GM18499 (cell line): ENCODE measurements around the gene CACNA1C.

Source experiments
- ATAC-seq: cut with Tn5 transposase; IDR thresholded peaks from one replicate; pipeline ENCODE4 v1.9.1; 2021; ENCODE audit warnings: moderate number of reproducible peaks; ENCODE audit not compliant: insufficient read depth, unreplicated experiment

CACNA1C gene

GRCh38 chr12:2052826-2053678 lies at the start of gene CACNA1C:
Gene CACNA1C (plus strand): TSS chr12:2052987. CDS start chr12:2053563, 576 bp downstream.
- no peak for ATAC-seq

GRCh38 chr12:2003676-2004112 lies 49.1 kb upstream of the CACNA1C start:
- no peak for ATAC-seq

- ATAC-seq = peak; percentile 77
Measured at GRCh38 chr12:2004113-2004929, 48.5 kb upstream of the CACNA1C start, which contains the start of gene DCP1B. Gene DCP1B (minus strand): TSS chr12:2004457. CDS start chr12:2004431, 26 bp downstream.

- no peak for ATAC-seq
Measured at GRCh38 chr12:2008677-2009076, 44.1 kb upstream of the CACNA1C start.

GRCh38 chr12:2009623-2010022 lies 43.2 kb upstream of the CACNA1C start:
- no peak for ATAC-seq

- ATAC-seq = no peak
Measured at GRCh38 chr12:2011643-2012607, 40.9 kb upstream of the CACNA1C start.

- no peak for ATAC-seq
Measured at GRCh38 chr12:2013086-2013485, 39.7 kb upstream of the CACNA1C start.

- ATAC-seq = no peak
Measured at GRCh38 chr12:2013527-2014223, 39.1 kb upstream of the CACNA1C start.

- ATAC-seq = no peak
Measured at GRCh38 chr12:2014231-2014630, 38.6 kb upstream of the CACNA1C start.

GRCh38 chr12:2016862-2017545 lies 35.8 kb upstream of the CACNA1C start:
- ATAC-seq = no peak

- no peak for ATAC-seq
Measured at GRCh38 chr12:2017546-2018337, 35.0 kb upstream of the CACNA1C start.

GRCh38 chr12:2018391-2018790 lies 34.4 kb upstream of the CACNA1C start:
- ATAC-seq = no peak

GRCh38 chr12:2019126-2019525 lies 33.7 kb upstream of the CACNA1C start:
- no peak for ATAC-seq

GRCh38 chr12:2020511-2020910 lies 32.3 kb upstream of the CACNA1C start:
- no peak for ATAC-seq

- ATAC-seq = no peak
Measured at GRCh38 chr12:2023365-2023764, 29.4 kb upstream of the CACNA1C start.

- ATAC-seq = no peak
Measured at GRCh38 chr12:2027351-2027750, 25.4 kb upstream of the CACNA1C start.

- no peak for ATAC-seq
Measured at GRCh38 chr12:2029851-2030250, 22.9 kb upstream of the CACNA1C start.

GRCh38 chr12:2032506-2032905 lies 20.3 kb upstream of the CACNA1C start:
- ATAC-seq = no peak
